Endometrial microvascular endothelial cells (primary cell): ENCODE measurements around the gene SBK2. TPM values are rescaled to one million over a fixed set of nuclear protein-coding genes. Genes with fewer than 3 reads are reported as not detected.

ENCODE experiments used
- in situ Hi-C: cut with HindIII; loops from 2 replicates; pipeline ENCODE4 v1.10.0; 2017; ENCODE audit warnings: low sequenced_read_pairs, low pct_unique_long_range_greater_than_20kb; ENCODE audit errors: inconsistent ontology term
- total RNA-seq: library from RNA; depleted of rRNA; stranded (reverse); fragments of >200 nt; gene quantifications from one replicate; pipeline ENCODE4 v1.2.3, GENCODE V29; 2015; ENCODE audit errors: inconsistent ontology term

The SBK2 gene
- total RNA-seq, 1 donor from 2014 or later = not detected

DNA sequence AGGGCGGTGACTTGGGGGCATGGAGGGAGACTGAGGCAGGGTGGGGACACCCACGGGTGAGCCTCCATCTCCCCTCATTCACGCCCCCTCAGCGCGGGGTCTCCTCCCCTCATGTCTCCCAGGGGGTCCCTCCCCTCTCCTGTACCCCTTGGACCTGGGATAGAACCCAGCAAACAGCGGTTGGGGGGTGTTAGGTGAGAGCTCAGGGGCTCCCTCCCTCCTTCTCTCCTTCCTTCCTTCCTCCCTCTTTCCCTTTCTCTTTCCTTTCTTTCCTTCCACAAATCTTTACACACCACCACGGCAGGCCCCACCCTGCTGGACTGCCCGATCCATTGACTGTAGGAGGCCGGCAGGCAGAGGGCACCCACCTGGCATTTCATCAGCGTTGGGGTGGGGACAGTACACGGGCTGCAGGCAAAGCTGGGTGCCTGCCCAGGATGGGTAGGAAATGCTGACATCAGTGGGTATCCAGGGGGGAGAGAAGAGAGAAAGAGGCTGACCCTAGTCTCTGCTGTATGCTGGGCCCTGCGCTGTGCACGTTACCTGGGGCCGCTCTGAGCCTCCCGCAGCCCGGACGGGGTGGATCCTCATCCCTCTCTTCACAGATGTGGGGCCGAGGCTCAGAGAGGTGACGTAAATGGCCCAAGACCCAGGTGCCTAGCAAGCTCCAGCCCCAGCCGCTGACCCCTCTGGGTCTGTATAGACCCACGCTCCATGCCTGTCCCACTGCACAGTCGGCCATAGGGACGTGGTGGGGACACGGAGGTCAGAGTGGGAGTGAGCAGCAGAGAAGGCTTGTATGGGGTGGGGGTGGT lies 45.2 kb downstream of the SBK2 start:
- in situ Hi-C loops = no loop called here

- in situ Hi-C loops = no loop called here
Observed at GRCh38 chr19:55490478-55491432, 46.2 kb downstream of the SBK2 start.

DNA sequence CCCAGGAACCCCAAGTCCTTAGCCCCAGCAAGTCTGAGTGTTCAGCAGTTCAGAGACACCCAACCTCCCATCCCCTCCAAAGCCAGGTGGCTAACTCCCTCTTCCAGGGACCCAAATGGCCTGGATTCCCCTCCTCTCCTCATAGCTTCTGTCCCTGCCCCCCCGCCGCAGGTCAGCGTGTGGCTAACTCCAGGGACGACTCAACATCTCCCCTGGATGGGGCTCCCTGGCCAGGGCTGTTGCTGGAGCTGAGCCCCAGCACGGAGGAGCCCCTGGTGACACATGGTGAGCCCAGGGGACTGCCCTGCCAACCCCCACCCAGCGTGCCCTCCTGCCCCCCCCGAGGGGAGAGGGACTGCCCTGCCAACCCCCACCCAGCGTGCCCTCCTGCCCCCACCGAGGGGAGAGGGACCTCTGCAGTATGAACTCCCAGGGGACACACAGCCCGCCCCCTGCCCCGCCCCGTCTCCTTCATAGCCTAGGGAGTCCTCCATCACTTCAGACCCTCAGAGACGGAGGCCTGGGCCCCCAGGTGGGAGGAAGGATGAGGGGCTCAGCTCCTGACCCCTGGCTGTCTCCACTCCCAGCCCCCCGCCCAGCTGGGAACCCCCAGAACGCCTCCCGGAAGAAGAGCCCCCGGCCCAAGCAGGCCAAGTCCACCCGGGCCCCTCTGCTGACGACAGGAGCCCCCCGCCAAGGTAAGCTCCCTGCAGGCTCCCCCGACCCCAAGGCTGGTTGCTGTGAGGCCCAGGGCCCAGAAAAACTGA lies 47.0 kb downstream of the SBK2 start:
- in situ Hi-C loops = no loop called here

DNA sequence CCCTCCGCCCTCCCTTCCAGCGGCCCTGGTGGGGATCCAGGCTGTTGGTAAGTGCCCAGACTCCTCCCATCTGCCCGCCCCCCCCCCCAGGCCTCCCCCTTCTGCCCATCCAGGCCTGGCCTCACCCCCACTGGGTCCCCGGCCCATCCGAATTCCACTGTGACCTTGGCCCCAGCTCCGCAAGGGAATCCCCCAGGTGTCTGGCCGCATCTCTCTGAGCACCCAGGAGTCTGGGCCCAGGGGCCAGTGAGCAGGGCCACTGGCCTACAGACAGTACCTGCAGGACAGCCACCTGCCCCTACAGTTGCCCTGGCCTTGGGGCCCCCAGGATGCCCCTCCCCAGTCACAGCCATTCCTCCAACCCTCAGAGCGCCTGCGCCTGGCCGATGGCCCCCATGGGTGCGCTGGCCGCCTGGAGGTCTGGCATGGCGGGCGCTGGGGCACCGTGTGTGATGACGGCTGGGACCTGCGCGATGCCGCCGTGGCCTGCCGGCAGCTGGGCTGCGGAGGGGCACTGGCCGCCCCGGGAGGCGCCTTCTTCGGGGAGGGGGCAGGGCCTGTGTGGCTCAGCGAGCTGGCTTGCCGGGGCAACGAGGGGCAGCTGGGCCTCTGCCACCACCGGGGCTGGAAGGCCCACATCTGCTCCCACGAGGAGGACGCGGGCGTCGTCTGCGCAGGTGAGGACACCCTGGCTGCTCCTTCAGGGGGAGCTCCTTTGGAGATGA lies 47.8 kb downstream of the SBK2 start:
- in situ Hi-C loops = no loop called here

- in situ Hi-C loops = no loop called here
Observed at GRCh38 chr19:55487924-55488687, 48.8 kb downstream of the SBK2 start, which contains the start of gene SSC5D. Gene SSC5D (plus strand): TSS chr19:55488436. CDS start chr19:55488590, 154 bp downstream.

- in situ Hi-C loops = no loop called here
Observed at GRCh38 chr19:55486971-55487923, 49.7 kb downstream of the SBK2 start.

- in situ Hi-C loops = no loop called here
Observed at GRCh38 chr19:55486043-55486970, 50.6 kb downstream of the SBK2 start.

DNA sequence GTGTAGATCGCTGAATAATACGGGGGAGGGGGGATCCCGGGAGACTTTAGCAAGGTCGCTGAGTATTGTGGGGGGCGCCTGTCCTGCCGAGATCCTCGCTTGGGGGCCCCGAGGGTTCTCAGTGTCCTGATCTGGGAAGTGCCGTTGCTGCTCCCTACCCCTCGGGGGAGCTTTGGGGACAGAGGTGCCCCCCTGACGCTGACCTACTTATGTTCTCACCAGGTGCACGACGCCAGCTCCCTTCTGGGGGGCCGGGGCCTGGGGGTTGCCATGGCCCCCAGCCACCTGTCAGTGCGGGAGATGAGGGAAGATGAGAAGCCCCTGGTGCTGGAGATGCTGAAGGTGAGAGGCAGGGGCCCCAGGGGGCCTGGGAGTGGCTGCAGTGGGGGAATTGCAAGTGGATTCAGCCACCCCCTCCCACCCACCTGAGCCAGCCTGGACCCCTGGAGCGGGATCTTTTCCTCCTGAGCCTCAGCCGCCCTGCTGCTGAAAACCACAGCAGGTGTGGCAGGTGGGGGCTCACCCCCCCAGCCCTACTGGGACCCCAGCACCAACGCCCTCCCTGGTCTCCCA lies 51.4 kb downstream of the SBK2 start:
- in situ Hi-C loops = no loop called here

DNA sequence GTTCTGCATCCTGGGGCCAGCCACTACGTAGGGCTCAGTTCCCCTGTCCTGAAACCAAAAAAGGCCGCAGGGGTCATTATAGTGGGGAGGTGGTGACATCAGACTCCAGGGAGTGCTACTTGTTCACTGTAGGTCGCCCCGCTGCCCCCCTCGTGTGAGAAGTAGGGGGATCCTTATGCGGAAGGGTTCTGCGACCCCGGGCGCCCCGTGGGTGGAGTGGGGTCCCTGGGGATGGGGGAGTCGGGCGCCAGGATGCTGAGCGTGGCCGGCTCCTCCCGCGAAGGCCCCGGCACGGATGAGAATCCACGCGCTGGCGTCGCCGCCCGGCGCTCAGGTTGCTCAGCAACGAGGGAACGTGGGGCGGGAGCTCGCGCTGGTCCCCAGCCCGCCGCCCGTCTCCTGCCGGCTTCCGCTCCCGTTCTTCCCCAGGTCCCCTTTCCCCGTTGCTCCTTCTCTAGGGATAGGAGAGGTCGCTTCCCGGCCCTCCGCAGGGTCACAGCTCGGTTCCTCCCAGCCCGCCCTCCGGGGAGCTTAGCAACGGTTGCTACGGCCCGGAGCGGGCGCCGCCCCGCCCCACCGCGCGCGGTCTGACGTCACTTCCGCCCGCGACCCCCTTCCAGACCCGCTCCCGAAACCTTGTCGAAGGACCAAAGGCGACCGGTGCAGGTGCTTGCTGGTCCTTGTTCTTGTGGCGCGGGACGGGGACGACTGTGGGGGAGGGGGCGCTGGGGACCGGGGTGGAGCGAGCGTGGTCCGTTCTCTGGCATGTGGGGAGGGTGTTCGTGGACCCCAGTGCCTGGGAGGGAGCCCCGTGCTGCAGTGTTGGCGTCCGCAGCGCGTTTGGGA lies 52.1 kb downstream of the SBK2 start, which contains the start of gene NAT14:
NAT14 (plus strand) TSS at position 596 of the 846 bp plus-strand sequence. CDS start 521 bp downstream, outside the sequence.
- in situ Hi-C loops = no loop called here

GRCh38 chr19:55483706-55484592 lies 53.0 kb downstream of the SBK2 start:
- in situ Hi-C loops = no loop called here

GRCh38 chr19:55482967-55483705 lies 53.8 kb downstream of the SBK2 start:
- in situ Hi-C loops = no loop called here

GRCh38 chr19:55482156-55482961 lies 54.6 kb downstream of the SBK2 start:
- in situ Hi-C loops = no loop called here
